BJ (cell line): Measurements from ENCODE around the gene FYB1. TPM values are rescaled to one million over a fixed set of nuclear protein-coding genes. Genes with fewer than 3 reads are reported as not detected.
"Not testable (repeated sequence)": the region's sequence is repeated elsewhere in the genome, so short reads cannot be mapped to it uniquely, and the experiment has no call there.

ENCODE experiments used
- CTCF ChIA-PET: fragments of 350-600 bp; formaldehyde crosslinking; extraction: SDS; loops from one replicate; lab custom pipeline; 2021; ENCODE audit warnings: antibody characterized with exemption, inconsistent platforms; lab: Yijun Ruan, JAX
- POLR2A ChIA-PET: fragments of 300-600 bp; sonication (Branson Sonifier 250); formaldehyde crosslinking; extraction: SDS; loops from one replicate; lab custom pipeline; 2021; ENCODE audit warnings: antibody characterized with exemption; lab: Charles Lee
- DNase-seq: peaks from one replicate; pipeline ENCODE4 v3.0.0-alpha.2; 2011; ENCODE audit warnings: low read depth
- H3K27me3 ChIP-seq: 2 replicates; pipeline ENCODE4 v1.6.0; 2011; ENCODE audit warnings: low read length; ENCODE audit not compliant: control insufficient read depth, insufficient read depth
- H3K36me3 ChIP-seq: 2 replicates; pipeline ENCODE4 v1.5.1; 2011; ENCODE audit warnings: low read length; ENCODE audit not compliant: control insufficient read depth, insufficient read depth
- H3K4me3 ChIP-seq: 2 replicates; pipeline ENCODE4 v1.5.1; 2011; ENCODE audit warnings: low read depth, mild to moderate bottlenecking, control low read depth, low read length
- CTCF ChIP-seq: IDR thresholded peaks from 2 replicates; pipeline ENCODE4 v1.5.1; 2011; ENCODE audit warnings: low read depth, mild to moderate bottlenecking, control low read depth, inconsistent platforms, low read length, moderate library complexity; ENCODE audit not compliant: insufficient read depth
- polyA plus RNA-seq: library from polyadenylated mRNA; depleted of rRNA; stranded (reverse); fragments of >200 nt; gene quantifications from 2 replicates; pipeline ENCODE4 v1.2.3, GENCODE V29; 2011

FYB1 gene
- polyA plus RNA-seq, 1 experiment, result 0.09 TPM

- 0 out of 2 replicates have a peak, but pooled peaks cover 1% of the 10 kb centered on the region for H3K27me3 ChIP-seq
- ChIA-PET CTCF (interaction anchor here (1.0 to 1.5 kb wide), 3 partner anchors 60 to 347 kb away, joined by 3 to 6 read pairs (median 3); no protein-coding TSS in a partner anchor), POLR2A (no interaction called here)
- TF ChIP-seq CTCF, result no peak
- no peak for DNase-seq
- no peak overlapping the region for H3K4me3 ChIP-seq
- no peaks in the 10 kb centered on the region for H3K36me3 ChIP-seq
Measured at GRCh38 chr5:39223565-39224156, 4.3 kb upstream of the FYB1 start.

- CTCF ChIA-PET, result interaction anchor here (0.7 to 1.7 kb wide), 5 partner anchors 10 to 758 kb away, joined by 3 to 5 read pairs (median 4); no protein-coding TSS in a partner anchor
- H3K27me3 ChIP-seq, H3K4me3 ChIP-seq, DNase-seq, POLR2A ChIA-PET, H3K36me3 ChIP-seq: not testable (repeated sequence)
Measured at GRCh38 chr5:39221671-39222070, 2.3 kb upstream of the FYB1 start.

GRCh38 chr5:39220280-39221030, 1.1 kb upstream of the FYB1 start:
- ChIA-PET CTCF (interaction anchor here (0.6 to 1.3 kb wide), 5 partner anchors 10 to 1486 kb away, joined by 3 to 5 read pairs (median 3); no protein-coding TSS in a partner anchor), POLR2A (no interaction called here)
- no peak for DNase-seq
- Histone ChIP-seq H3K4me3 (no peak overlapping the region), H3K36me3 (no peaks in the 10 kb centered on the region), H3K27me3 (no peaks in the 10 kb centered on the region)
- no peak for TF ChIP-seq CTCF

- CTCF ChIA-PET, result interaction anchor here (0.7 to 3.5 kb wide), 37 partner anchors 8 to 1499 kb away, joined by 3 to 56 read pairs (median 5); no protein-coding TSS in a partner anchor
- DNase-seq, result no peak
- Histone ChIP-seq H3K36me3 (no peaks in the 10 kb centered on the region), H3K27me3 (no peaks in the 10 kb centered on the region), H3K4me3 (no peak overlapping the region)
- POLR2A ChIA-PET, result no interaction called here
- TF ChIP-seq CTCF, result no peak
Measured at GRCh38 chr5:39218482-39219402, 621 bp downstream of the FYB1 start.

- DNase-seq, result peak; percentile 14
- TF ChIP-seq CTCF, result peak; percentile 95
- no peaks in the 10 kb centered on the region for H3K36me3 ChIP-seq
- H3K4me3 ChIP-seq, result no peak overlapping the region
- CTCF ChIA-PET, result interaction anchor here (0.6 to 3.5 kb wide), 47 partner anchors 9 to 1500 kb away, joined by 3 to 56 read pairs (median 4); no protein-coding TSS in a partner anchor
- no peaks in the 10 kb centered on the region for H3K27me3 ChIP-seq
- POLR2A ChIA-PET, result no interaction called here
Measured at GRCh38 chr5:39217365-39218281, 1.7 kb downstream of the FYB1 start.
